ENCODE results near the gene NUP93. TPM values are rescaled to one million over a fixed set of nuclear protein-coding genes. Genes with fewer than 3 reads are reported as not detected.

NUP93 gene
- total and polyA plus RNA-seq, 2 donors: 58.3 to 85.9 TPM

DNA sequence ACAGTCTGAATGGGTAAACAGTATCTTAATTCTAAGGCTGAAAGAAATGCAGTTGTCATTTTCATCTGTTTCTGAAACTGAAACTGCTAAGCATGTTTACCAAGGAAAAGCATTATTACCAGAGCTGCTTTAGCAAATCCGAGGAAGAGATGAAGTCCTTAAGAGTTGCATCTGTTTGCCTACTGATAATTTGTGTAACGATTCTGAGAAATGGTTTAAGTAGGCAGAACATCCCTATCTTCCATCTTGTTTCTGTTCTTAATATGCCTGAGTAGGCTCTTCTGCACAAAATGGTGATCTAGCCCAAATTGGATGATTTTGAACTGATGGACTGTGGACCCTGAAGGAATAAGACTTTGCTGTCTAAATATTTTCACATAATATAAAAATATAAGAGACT is 34.9 kb downstream of the NUP93 start:
- WGBS: 96% methylated on average over 2 of the region's 2 CpGs

DNA sequence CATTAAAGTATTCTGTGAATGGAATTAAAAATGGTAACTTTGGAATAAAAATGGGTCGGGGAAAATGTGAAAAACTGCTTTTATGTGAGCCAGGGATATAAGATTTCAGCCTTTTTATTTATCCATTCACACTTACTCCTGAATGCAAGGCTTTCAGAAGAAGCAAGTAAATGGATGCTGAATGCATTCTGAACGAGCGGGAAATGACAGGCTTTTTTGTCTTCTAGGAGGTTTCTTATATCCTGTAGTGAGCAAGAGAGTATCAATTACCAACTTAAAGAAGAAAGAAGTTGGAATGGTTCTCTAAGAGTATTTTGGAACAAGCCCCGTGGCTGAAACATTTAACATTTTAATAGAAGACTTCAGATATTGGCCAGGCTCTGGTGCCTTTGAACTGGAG is 36.0 kb downstream of the NUP93 start:
- Histone ChIP-seq H3K27ac (ENCODE audit: low read depth in 1 of 2, low read length in 1 of 2) (no peak overlapping the region), H3K36me3 (ENCODE audit: control insufficient read depth in 2 of 2, insufficient read depth in 2 of 2, low read length in 1 of 2) (peaks cover 4 to 23% of the 10 kb centered on the region in 2 donors), H3K27me3 (ENCODE audit: control insufficient read depth in 2 of 2, insufficient read depth in 1 of 2, low read length in 1 of 2) (no peaks in the 10 kb centered on the region), H3K4me3 (ENCODE audit: low read length in 2 of 2) (no peak overlapping the region), H3K4me1 (ENCODE audit: control insufficient read depth in 2 of 2, insufficient read depth in 2 of 2, low read length in 2 of 2) (no peaks in the 10 kb centered on the region), H3K9me3 (ENCODE audit: control insufficient read depth in 2 of 2, insufficient read depth in 1 of 2, low read length in 1 of 2) (no peaks in the 10 kb centered on the region)
- no peak for DNase-seq (ENCODE audit: low read depth in 6 of 9, low spot score in 9 of 9)
- 94% methylated on average over 4 of the region's 4 CpGs for WGBS

More for the DNA sequence above, 34.9 kb downstream of the NUP93 start:
- Histone ChIP-seq H3K27ac (ENCODE audit: low read depth in 1 of 2, low read length in 1 of 2) (no peak overlapping the region), H3K36me3 (ENCODE audit: control insufficient read depth in 2 of 2, insufficient read depth in 2 of 2, low read length in 1 of 2) (peaks cover 13 to 34% of the 10 kb centered on the region in 2 donors), H3K4me1 (ENCODE audit: control insufficient read depth in 2 of 2, insufficient read depth in 2 of 2, low read length in 2 of 2) (no peaks in the 10 kb centered on the region), H3K27me3 (ENCODE audit: control insufficient read depth in 2 of 2, insufficient read depth in 1 of 2, low read length in 1 of 2) (no peaks in the 10 kb centered on the region), H3K9me3 (ENCODE audit: control insufficient read depth in 2 of 2, insufficient read depth in 1 of 2, low read length in 1 of 2) (no peaks in the 10 kb centered on the region), H3K4me3 (ENCODE audit: low read length in 2 of 2) (no peak overlapping the region)
- DNase-seq (ENCODE audit: low read depth in 6 of 9, low spot score in 9 of 9): no peak

GRCh38 chr16:56767024-56767423 is 37.1 kb downstream of the NUP93 start:
- Histone ChIP-seq H3K4me1 (ENCODE audit: control insufficient read depth in 2 of 2, insufficient read depth in 2 of 2, low read length in 2 of 2) (peaks cover 0 to 2% of the 10 kb centered on the region in 2 donors), H3K27me3 (ENCODE audit: control insufficient read depth in 2 of 2, insufficient read depth in 1 of 2, low read length in 1 of 2) (no peaks in the 10 kb centered on the region), H3K27ac (ENCODE audit: low read depth in 1 of 2, low read length in 1 of 2) (no peak overlapping the region), H3K36me3 (ENCODE audit: control insufficient read depth in 2 of 2, insufficient read depth in 2 of 2, low read length in 1 of 2) (peaks cover 4 to 14% of the 10 kb centered on the region in 2 donors), H3K4me3 (ENCODE audit: low read length in 2 of 2) (no peak overlapping the region), H3K9me3 (ENCODE audit: control insufficient read depth in 2 of 2, insufficient read depth in 1 of 2, low read length in 1 of 2) (no peaks in the 10 kb centered on the region)
- DNase-seq (ENCODE audit: low read depth in 6 of 9, low spot score in 9 of 9): no peak
- WGBS: 95% methylated on average over 3 of the region's 3 CpGs

DNA sequence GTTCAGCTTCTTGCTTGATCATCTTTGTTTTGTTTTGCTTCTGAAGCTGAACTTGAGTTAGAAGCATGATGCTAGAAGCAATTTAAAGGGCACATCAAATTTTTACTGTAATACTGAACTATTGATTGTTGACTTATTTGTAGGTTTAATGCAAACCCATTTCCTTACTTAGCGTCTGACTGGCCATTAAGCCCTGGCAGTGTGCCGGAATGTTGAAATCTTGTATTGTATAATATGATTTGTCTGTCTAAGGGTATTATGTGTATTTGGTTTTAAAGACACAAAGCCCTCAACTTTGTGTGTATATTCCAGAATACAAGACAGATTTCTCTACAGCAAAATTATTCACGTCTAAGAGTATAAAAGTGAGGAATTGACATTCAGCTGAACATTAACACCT is 39.7 kb downstream of the NUP93 start:
- Histone ChIP-seq H3K36me3 (ENCODE audit: control insufficient read depth in 2 of 2, insufficient read depth in 2 of 2, low read length in 1 of 2) (peaks cover 4 to 8% of the 10 kb centered on the region in 2 donors), H3K9me3 (ENCODE audit: control insufficient read depth in 2 of 2, insufficient read depth in 1 of 2, low read length in 1 of 2) (no peaks in the 10 kb centered on the region), H3K4me1 (ENCODE audit: control insufficient read depth in 2 of 2, insufficient read depth in 2 of 2, low read length in 2 of 2) (peaks cover 0 to 3% of the 10 kb centered on the region in 2 donors), H3K4me3 (ENCODE audit: low read length in 2 of 2) (no peak overlapping the region), H3K27me3 (ENCODE audit: control insufficient read depth in 2 of 2, insufficient read depth in 1 of 2, low read length in 1 of 2) (no peaks in the 10 kb centered on the region), H3K27ac (ENCODE audit: low read depth in 1 of 2, low read length in 1 of 2) (no peak overlapping the region)
- no peak for DNase-seq (ENCODE audit: low read depth in 6 of 9, low spot score in 9 of 9)
- WGBS: 94% methylated on average over 3 of the region's 3 CpGs

- Histone ChIP-seq H3K27me3 (ENCODE audit: control insufficient read depth in 2 of 2, insufficient read depth in 1 of 2, low read length in 1 of 2) (no peaks in the 10 kb centered on the region), H3K36me3 (ENCODE audit: control insufficient read depth in 2 of 2, insufficient read depth in 2 of 2, low read length in 1 of 2) (peaks cover 4 to 8% of the 10 kb centered on the region in 2 donors), H3K4me3 (ENCODE audit: low read length in 2 of 2) (no peak overlapping the region), H3K9me3 (ENCODE audit: control insufficient read depth in 2 of 2, insufficient read depth in 1 of 2, low read length in 1 of 2) (no peaks in the 10 kb centered on the region), H3K4me1 (ENCODE audit: control insufficient read depth in 2 of 2, insufficient read depth in 2 of 2, low read length in 2 of 2) (peaks cover 0 to 3% of the 10 kb centered on the region in 2 donors), H3K27ac (ENCODE audit: low read depth in 1 of 2, low read length in 1 of 2) (no peak overlapping the region)
- 96% methylated on average over 5 of the region's 5 CpGs for WGBS
- DNase-seq (ENCODE audit: low read depth in 6 of 9, low spot score in 9 of 9): no peak
Measured at GRCh38 chr16:56771558-56772279, 41.8 kb downstream of the NUP93 start.

- H3K36me3 ChIP-seq (ENCODE audit: control insufficient read depth in 2 of 2, insufficient read depth in 2 of 2, low read length in 1 of 2): no peaks in the 10 kb centered on the region
- H3K27me3 ChIP-seq (ENCODE audit: control insufficient read depth in 2 of 2, insufficient read depth in 1 of 2, low read length in 1 of 2): no peaks in the 10 kb centered on the region
- H3K9me3 ChIP-seq (ENCODE audit: control insufficient read depth in 2 of 2, insufficient read depth in 1 of 2, low read length in 1 of 2): no peaks in the 10 kb centered on the region
- no peak overlapping the region for H3K27ac ChIP-seq (ENCODE audit: low read depth in 1 of 2, low read length in 1 of 2)
- no peak for DNase-seq (ENCODE audit: low read depth in 6 of 9, low spot score in 9 of 9)
- no peak overlapping the region for H3K4me3 ChIP-seq (ENCODE audit: low read length in 2 of 2)
- 95% methylated on average over 3 of the region's 3 CpGs for WGBS
- peaks cover 0 to 3% of the 10 kb centered on the region in 2 donors for H3K4me1 ChIP-seq (ENCODE audit: control insufficient read depth in 2 of 2, insufficient read depth in 2 of 2, low read length in 2 of 2)
Measured at GRCh38 chr16:56773532-56773931, 43.6 kb downstream of the NUP93 start.

GRCh38 chr16:56774016-56774680 is 44.2 kb downstream of the NUP93 start:
- H3K27ac ChIP-seq (ENCODE audit: low read depth in 1 of 2, low read length in 1 of 2): no peak overlapping the region
- no peaks in the 10 kb centered on the region for H3K36me3 ChIP-seq (ENCODE audit: control insufficient read depth in 2 of 2, insufficient read depth in 2 of 2, low read length in 1 of 2)
- H3K27me3 ChIP-seq (ENCODE audit: control insufficient read depth in 2 of 2, insufficient read depth in 1 of 2, low read length in 1 of 2): no peaks in the 10 kb centered on the region
- no peak for DNase-seq (ENCODE audit: low read depth in 6 of 9, low spot score in 9 of 9)
- no peaks in the 10 kb centered on the region for H3K9me3 ChIP-seq (ENCODE audit: control insufficient read depth in 2 of 2, insufficient read depth in 1 of 2, low read length in 1 of 2)
- WGBS: over 99% methylated on average over 2 of the region's 2 CpGs
- peaks cover 0 to 5% of the 10 kb centered on the region in 2 donors for H3K4me1 ChIP-seq (ENCODE audit: control insufficient read depth in 2 of 2, insufficient read depth in 2 of 2, low read length in 2 of 2)
- H3K4me3 ChIP-seq (ENCODE audit: low read length in 2 of 2): no peak overlapping the region

GRCh38 chr16:56775162-56775561 is 45.2 kb downstream of the NUP93 start:
- Histone ChIP-seq H3K36me3 (ENCODE audit: control insufficient read depth in 2 of 2, insufficient read depth in 2 of 2, low read length in 1 of 2) (no peaks in the 10 kb centered on the region), H3K4me3 (ENCODE audit: low read length in 2 of 2) (no peak overlapping the region), H3K9me3 (ENCODE audit: control insufficient read depth in 2 of 2, insufficient read depth in 1 of 2, low read length in 1 of 2) (no peaks in the 10 kb centered on the region), H3K4me1 (ENCODE audit: control insufficient read depth in 2 of 2, insufficient read depth in 2 of 2, low read length in 2 of 2) (peaks cover 0 to 5% of the 10 kb centered on the region in 2 donors), H3K27ac (ENCODE audit: low read depth in 1 of 2, low read length in 1 of 2) (no peak overlapping the region), H3K27me3 (ENCODE audit: control insufficient read depth in 2 of 2, insufficient read depth in 1 of 2, low read length in 1 of 2) (no peaks in the 10 kb centered on the region)
- 93% methylated on average over 4 of the region's 4 CpGs for WGBS
- no peak for DNase-seq (ENCODE audit: low read depth in 6 of 9, low spot score in 9 of 9)

GRCh38 chr16:56776562-56776961 is 46.6 kb downstream of the NUP93 start:
- Histone ChIP-seq H3K36me3 (ENCODE audit: control insufficient read depth in 2 of 2, insufficient read depth in 2 of 2, low read length in 1 of 2) (no peaks in the 10 kb centered on the region), H3K27me3 (ENCODE audit: control insufficient read depth in 2 of 2, insufficient read depth in 1 of 2, low read length in 1 of 2) (no peaks in the 10 kb centered on the region), H3K4me3 (ENCODE audit: low read length in 2 of 2) (no peak overlapping the region), H3K4me1 (ENCODE audit: control insufficient read depth in 2 of 2, insufficient read depth in 2 of 2, low read length in 2 of 2) (peaks cover 3 to 7% of the 10 kb centered on the region in 2 donors), H3K9me3 (ENCODE audit: control insufficient read depth in 2 of 2, insufficient read depth in 1 of 2, low read length in 1 of 2) (no peaks in the 10 kb centered on the region), H3K27ac (ENCODE audit: low read depth in 1 of 2, low read length in 1 of 2) (no peak overlapping the region)
- WGBS: 96% methylated on average over 1 of the region's 1 CpG
- DNase-seq (ENCODE audit: low read depth in 6 of 9, low spot score in 9 of 9): no peak

Data from thymus (tissue), 11 donors.